HG02885 (cell line): ENCODE data around the gene STAP2.
"Not testable (repeated sequence)": the region's sequence is repeated elsewhere in the genome, so short reads cannot be mapped to it uniquely, and the experiment has no call there.

Experiments
- ATAC-seq: cut with Tn5 transposase; IDR thresholded peaks from one replicate; pipeline ENCODE4 v1.9.1; 2021; ENCODE audit warnings: mild to moderate bottlenecking; ENCODE audit not compliant: unreplicated experiment, poor library complexity

STAP2 gene

GRCh38 chr19:4278419-4279266 lies 60.0 kb downstream of the STAP2 start, which contains the start of gene SHD:
SHD (plus strand) TSS chr19:4279266; CDS start chr19:4280064, 798 bp downstream.
- no peak for ATAC-seq

- no peak for ATAC-seq
These were observed 60.6 kb downstream of the STAP2 start for GRCh38 chr19:4278010-4278409.

- no peak for ATAC-seq
These were observed 61.4 kb downstream of the STAP2 start for GRCh38 chr19:4277191-4277696.

GRCh38 chr19:4274321-4274686 lies 64.3 kb downstream of the STAP2 start:
- ATAC-seq = not testable (repeated sequence)
